BLaER1 (cell line): ENCODE data around the gene G0S2.
A peak's percentile ranks its signal among the peaks of the same experiment; 100 is the strongest.

Experiments used
- H3K27ac ChIP-seq: shearing (Covaris generic); formaldehyde crosslinking; 2 replicates; pipeline ENCODE4 v1.8.1; 2022
- H3K27me3 ChIP-seq: shearing (Covaris generic); formaldehyde crosslinking; 2 replicates; pipeline ENCODE4 v1.8.1; 2022
- H3K36me3 ChIP-seq: shearing (Covaris generic); formaldehyde crosslinking; 2 replicates; pipeline ENCODE4 v1.8.1; 2022
- H3K4me1 ChIP-seq: shearing (Covaris generic); formaldehyde crosslinking; 2 replicates; pipeline ENCODE4 v1.8.1; 2022
- H3K4me2 ChIP-seq: shearing (Covaris generic); formaldehyde crosslinking; 2 replicates; pipeline ENCODE4 v1.8.1; 2022
- H3K4me3 ChIP-seq: shearing (Covaris generic); formaldehyde crosslinking; 2 replicates; pipeline ENCODE4 v1.8.1; 2022
- H3K9ac ChIP-seq: shearing (Covaris generic); formaldehyde crosslinking; 2 replicates; pipeline ENCODE4 v1.8.1; 2022
- H3K9me3 ChIP-seq: shearing (Covaris generic); formaldehyde crosslinking; 2 replicates; pipeline ENCODE4 v1.8.1; 2022
- H4K20me1 ChIP-seq: shearing (Covaris generic); formaldehyde crosslinking; 2 replicates; pipeline ENCODE4 v1.8.1; 2022
- Cebpa-rat ChIP-seq: shearing (Covaris generic); IDR thresholded peaks from 2 replicates; pipeline ENCODE4 v1.8.1; 2022

The G0S2 gene, protein sequence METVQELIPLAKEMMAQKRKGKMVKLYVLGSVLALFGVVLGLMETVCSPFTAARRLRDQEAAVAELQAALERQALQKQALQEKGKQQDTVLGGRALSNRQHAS

DNA sequence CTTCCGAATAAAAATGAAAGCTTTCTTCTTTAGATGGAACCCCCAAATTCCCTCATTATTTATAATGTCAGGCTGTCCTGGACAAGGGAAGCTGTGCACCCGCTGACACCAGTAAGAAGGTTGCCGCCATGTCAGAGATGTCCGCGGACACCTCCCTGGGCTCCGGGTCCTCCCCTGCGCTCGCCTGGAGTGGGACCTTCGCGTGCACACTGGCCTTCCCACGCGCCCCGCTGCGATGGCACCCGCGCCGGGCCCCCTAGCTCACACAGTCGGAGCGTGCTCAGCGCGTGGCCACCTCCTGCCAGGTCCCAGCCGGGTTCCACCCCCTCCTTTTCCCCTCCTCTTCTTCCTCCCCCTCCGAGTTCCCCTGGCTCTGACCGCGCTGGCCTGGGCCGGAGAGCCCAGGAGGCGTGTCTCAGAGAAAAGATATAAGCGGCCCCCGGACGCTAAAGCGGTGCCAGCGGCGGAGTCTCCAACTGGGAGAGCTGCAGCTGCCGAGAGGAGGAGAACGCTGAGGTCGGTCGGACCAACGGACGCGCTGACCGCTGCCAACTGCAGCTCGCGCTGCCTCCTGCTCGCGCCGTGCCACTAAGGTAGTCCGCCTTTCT, at the start of gene G0S2:
Gene G0S2, plus strand, starts transcription at position 456 of the 608 bp plus-strand sequence. CDS start 273 bp downstream, outside the sequence.
- H3K9ac ChIP-seq = no peak within 1 kb of the TSS
- no peak within 1 kb of the TSS for H3K4me2 ChIP-seq
- H3K9me3 ChIP-seq = peaks cover 21% of the 10 kb centered on the region
- peaks cover 30% of the 10 kb centered on the region for H3K27me3 ChIP-seq
- no peak within 1 kb of the TSS for H3K27ac ChIP-seq
- H3K4me1 ChIP-seq = peaks cover 8% of the 10 kb centered on the region; the same call in 1 of the 2 replicates
- no peak for TF ChIP-seq Cebpa-rat
- no peak within 1 kb of the TSS for H3K4me3 ChIP-seq
- no peaks in the 10 kb centered on the region for H3K36me3 ChIP-seq
- no peaks in the 10 kb centered on the region for H4K20me1 ChIP-seq

DNA sequence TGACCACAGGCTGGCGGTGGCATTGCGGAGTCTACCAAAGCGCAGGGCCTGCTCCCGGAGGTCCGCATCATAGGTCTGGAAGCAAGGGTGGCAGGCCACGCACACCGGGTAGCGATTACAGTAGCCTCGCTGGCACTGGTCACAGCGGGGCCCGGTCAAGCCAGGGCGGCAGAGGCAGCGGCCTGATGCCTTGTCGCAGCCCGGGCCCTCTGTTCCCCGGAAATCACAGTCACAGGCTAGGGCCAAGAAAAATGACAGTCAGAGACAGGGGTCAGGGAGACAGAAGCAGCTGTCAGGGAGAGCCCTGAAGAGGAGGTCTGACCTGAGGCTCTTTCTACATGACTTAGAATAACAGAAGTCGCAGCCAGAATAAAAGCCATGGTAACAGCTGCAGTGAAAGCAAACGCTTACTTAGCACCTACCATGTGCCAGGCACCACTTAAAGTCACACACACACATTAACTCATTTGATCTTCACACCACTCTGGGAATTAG, 49.4 kb upstream of the G0S2 start:
- H3K9me3 ChIP-seq = no peaks in the 10 kb centered on the region
- no peak for TF ChIP-seq Cebpa-rat
- H3K4me2 ChIP-seq = no peak overlapping the region
- peaks cover 23% of the 10 kb centered on the region for H3K4me1 ChIP-seq
- no peak overlapping the region for H3K4me3 ChIP-seq
- H3K9ac ChIP-seq = no peak overlapping the region
- no peaks in the 10 kb centered on the region for H3K27me3 ChIP-seq
- H4K20me1 ChIP-seq = no peaks in the 10 kb centered on the region
- H3K27ac ChIP-seq = no peak overlapping the region
- H3K36me3 ChIP-seq = no peaks in the 10 kb centered on the region

DNA sequence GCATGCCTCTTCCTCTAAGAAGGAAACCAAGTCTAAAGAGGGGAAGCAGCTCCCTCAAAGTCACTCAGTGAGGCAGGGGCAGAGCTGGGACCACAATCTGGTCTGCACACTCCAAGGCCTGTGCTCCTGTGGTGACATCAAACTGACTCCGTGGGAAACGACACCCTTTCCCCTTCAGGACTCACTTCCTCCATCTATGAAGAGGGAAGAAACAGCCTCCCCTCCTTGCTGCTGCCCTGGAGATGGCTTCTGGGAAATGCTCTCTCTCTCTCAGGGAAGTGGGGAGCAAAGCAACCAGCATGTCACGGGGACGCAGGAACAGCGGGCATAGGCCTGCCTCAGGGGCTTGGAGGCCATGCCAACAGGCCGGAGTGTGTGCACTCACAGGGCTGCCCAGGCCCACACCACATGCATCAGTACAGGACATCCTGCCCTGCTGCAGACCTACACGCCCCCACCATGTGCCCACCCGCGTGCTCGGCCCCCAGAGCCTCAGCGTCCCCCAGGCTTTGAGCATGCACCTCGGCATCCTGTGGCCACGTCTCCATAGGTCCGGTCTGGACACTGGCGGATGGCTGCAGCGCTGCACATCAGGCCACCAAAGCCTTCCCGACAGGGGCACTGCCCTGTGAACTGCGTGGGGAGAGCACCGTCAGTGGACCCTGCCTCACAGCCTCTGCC, 48.7 kb upstream of the G0S2 start:
- H3K4me3 ChIP-seq = no peak overlapping the region
- H3K9me3 ChIP-seq = no peaks in the 10 kb centered on the region
- peaks cover 27% of the 10 kb centered on the region for H3K4me1 ChIP-seq
- no peak for TF ChIP-seq Cebpa-rat
- no peak overlapping the region for H3K4me2 ChIP-seq
- H3K36me3 ChIP-seq = no peaks in the 10 kb centered on the region
- no peak overlapping the region for H3K9ac ChIP-seq
- H3K27me3 ChIP-seq = no peaks in the 10 kb centered on the region
- no peak overlapping the region for H3K27ac ChIP-seq
- no peaks in the 10 kb centered on the region for H4K20me1 ChIP-seq

DNA sequence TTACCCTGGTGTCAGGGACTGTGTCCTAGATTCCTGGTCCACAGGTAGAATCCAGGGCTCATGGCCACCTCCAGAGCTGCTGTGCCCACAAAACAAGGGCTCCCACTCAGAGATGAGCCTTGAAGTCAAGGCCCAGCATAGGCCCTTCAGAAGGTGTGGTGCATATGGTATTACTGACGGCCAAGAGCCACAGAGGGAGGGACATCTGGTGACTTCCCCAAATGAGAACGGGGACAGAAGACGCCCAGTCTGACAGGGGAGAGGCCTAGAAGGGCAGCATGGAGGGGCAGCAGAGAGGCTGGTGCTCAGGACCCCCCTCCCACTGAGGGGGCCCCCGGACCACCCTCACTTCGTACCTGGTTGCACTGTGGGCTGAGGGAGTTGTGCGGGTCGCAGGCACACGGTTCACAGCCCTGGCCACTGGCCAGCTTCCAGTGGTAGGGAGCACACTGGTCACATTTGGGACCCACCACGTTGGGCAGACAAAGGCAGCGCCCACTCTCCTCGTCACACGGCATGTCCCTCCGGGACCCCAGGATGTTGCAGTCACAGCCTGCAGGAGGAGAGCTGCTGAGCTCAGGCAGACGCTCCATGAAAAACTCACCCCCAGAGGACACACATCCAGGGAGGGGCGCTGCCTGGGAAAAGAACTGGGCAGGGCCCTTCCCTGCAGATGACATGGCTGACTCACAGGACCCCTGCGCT, 48.0 kb upstream of the G0S2 start:
- Histone ChIP-seq H4K20me1 (no peaks in the 10 kb centered on the region), H3K27ac (no peak overlapping the region), H3K9ac (no peak overlapping the region), H3K4me2 (peak overlapping the region; percentile 17), H3K27me3 (no peaks in the 10 kb centered on the region), H3K4me3 (no peak overlapping the region), H3K9me3 (no peaks in the 10 kb centered on the region), H3K36me3 (no peaks in the 10 kb centered on the region), H3K4me1 (peaks cover 34% of the 10 kb centered on the region)
- TF ChIP-seq Cebpa-rat = no peak

DNA sequence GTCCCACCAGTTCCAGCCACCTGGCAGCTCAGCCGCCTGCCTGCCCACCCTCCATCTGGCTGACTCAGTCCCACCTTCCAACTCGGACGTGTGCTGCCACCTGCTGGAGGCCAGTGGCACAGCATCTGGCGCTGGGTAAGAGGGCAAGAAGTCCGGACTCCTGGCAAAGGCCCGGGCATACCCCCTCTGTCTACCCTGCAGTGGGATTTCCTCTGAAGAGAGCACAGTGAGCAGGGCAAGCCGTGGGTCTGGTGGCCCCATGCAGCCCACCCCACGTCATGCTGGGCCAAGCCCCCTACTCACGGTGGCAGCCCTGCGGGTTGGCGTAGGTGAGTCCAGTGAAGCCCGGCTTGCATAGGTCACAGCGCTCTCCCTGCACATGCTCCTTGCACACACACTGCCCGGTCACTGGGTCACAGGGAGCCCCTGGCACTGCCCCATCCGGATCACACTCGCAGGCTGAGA, 47.4 kb upstream of the G0S2 start:
- Histone ChIP-seq H3K36me3 (no peaks in the 10 kb centered on the region), H3K27ac (no peak overlapping the region), H3K9me3 (no peaks in the 10 kb centered on the region), H3K9ac (no peak overlapping the region), H3K4me2 (peak overlapping the region; percentile 17; the same call in 1 of the 2 replicates), H3K27me3 (no peaks in the 10 kb centered on the region), H3K4me3 (no peak overlapping the region), H4K20me1 (no peaks in the 10 kb centered on the region), H3K4me1 (peaks cover 34% of the 10 kb centered on the region)
- no peak for TF ChIP-seq Cebpa-rat

DNA sequence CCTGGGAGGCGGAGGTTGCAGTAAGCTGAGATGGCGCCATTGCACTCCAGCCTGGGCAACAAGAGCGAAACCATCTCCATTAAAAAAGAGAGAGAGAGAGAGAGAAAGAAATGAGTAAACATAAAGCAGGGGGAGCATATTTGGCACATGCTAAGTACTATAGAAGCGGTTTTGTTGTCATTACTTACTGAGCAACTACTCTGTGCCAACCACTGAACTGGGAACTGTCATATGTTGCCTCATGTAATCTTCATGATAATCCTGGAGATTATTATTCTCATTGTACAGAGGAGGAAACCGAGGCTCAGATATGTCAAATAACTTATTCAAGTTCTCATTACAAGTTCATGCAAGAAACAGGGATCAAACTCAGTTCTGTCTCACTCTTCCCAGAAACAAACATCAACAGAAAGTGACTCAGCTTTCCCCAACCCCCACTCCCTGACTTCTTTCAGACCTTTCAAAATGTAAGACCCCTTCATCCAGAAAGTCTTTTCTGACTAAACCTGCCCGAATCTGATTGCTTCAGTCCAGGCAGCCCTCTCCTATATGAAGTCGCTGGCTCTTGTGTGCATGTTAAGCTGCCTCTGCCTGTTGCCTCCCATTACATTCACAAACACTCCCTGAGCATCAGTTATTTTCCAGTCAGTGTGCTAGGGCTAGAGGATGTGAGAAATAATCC, 46.5 kb upstream of the G0S2 start:
- Histone ChIP-seq H4K20me1 (no peaks in the 10 kb centered on the region), H3K4me1 (peaks cover 34% of the 10 kb centered on the region), H3K9me3 (no peaks in the 10 kb centered on the region), H3K27me3 (no peaks in the 10 kb centered on the region), H3K4me2 (no peak overlapping the region), H3K27ac (no peak overlapping the region), H3K36me3 (no peaks in the 10 kb centered on the region), H3K9ac (no peak overlapping the region), H3K4me3 (no peak overlapping the region)
- TF ChIP-seq Cebpa-rat = no peak

DNA sequence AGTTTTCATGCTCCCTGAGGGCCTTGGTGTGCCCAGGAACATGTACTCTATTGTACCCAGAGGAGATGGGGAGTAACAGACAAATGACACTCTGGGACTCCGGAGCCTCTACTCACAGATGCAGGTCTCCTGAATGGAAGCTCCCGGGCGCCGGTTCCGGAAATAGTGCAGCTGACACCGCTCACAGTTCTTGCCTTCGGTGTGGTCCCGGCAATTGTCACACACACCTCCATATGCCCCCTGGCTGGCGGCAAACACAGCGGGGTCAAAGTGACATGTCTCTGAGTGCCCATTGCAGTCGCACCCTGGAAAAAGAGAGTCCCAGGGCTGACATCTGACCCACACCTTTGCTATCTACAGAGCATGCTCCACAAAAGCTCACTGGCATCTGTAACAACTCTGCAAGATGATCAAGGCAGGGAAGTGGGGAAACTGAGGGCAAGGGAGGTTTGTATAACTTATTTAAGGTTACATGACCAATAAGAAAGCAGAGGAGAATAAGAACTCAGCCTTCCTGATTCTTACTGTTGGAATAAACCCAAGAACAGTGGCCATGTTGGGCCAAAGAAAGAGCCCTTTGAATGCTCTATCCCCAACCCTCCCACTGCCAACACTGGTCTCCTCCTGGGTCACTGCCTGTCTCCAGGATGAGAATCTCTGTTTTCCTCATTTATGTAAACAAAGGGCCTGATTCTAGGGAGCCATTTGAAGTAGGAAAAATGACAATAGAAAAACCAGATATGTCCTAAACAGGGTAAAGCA, 45.4 kb upstream of the G0S2 start:
- H4K20me1 ChIP-seq = no peaks in the 10 kb centered on the region
- no peaks in the 10 kb centered on the region for H3K9me3 ChIP-seq
- H3K4me3 ChIP-seq = no peak overlapping the region
- no peaks in the 10 kb centered on the region for H3K27me3 ChIP-seq
- no peak for TF ChIP-seq Cebpa-rat
- H3K4me1 ChIP-seq = peaks cover 32% of the 10 kb centered on the region
- no peak overlapping the region for H3K27ac ChIP-seq
- H3K4me2 ChIP-seq = no peak overlapping the region
- H3K36me3 ChIP-seq = no peaks in the 10 kb centered on the region
- H3K9ac ChIP-seq = no peak overlapping the region

DNA sequence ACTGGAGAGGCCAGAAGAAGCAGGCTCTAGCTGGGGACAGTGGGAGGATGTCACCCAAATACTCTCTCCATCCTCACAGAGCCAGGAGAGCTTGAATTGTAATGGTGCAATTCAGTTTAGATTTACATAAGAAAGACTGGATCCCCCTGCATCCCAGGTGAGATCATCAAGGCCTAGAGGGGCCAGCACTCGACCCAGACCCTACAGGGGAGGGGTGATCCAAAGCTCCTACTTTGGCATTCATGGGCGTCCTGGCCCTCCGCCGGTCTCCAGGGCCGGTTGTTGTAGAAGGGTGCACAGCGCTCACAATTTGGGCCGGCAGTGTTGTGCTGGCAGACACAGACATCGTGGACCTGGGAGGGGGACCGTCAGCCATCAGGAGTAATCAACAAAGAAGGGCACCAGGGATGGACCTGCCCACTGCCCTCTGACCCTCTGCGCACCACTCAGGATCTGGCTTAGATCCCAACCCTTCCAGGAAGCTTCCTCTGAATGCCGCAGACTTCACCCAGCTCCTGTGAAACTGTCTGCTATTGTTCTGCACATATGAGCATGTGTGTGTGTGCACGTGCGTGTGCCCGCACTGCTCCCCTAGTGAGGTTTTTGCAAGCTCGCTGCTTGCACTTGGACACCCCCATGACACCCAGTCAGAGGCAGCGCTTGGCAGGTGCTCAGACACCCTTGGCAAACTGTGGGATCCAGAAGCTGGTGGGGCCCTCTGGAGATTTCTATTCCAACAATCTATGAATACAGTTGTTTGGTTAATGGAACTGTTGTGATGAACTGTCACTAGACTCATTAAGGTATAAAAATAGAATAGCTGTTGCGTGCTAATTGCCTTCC, 44.6 kb upstream of the G0S2 start:
- H3K9ac ChIP-seq = no peak overlapping the region
- H3K4me1 ChIP-seq = peaks cover 24% of the 10 kb centered on the region
- no peak overlapping the region for H3K4me2 ChIP-seq
- no peak overlapping the region for H3K27ac ChIP-seq
- TF ChIP-seq Cebpa-rat = no peak
- no peaks in the 10 kb centered on the region for H4K20me1 ChIP-seq
- no peak overlapping the region for H3K4me3 ChIP-seq
- H3K36me3 ChIP-seq = no peaks in the 10 kb centered on the region
- H3K9me3 ChIP-seq = no peaks in the 10 kb centered on the region
- no peaks in the 10 kb centered on the region for H3K27me3 ChIP-seq
